HG03520 (cell line): ENCODE measurements around the gene ARNT2.

ENCODE experiments used
- ATAC-seq: cut with Tn5 transposase; IDR thresholded peaks from one replicate; pipeline ENCODE4 v1.9.1; 2021; ENCODE audit warnings: mild to moderate bottlenecking, moderate library complexity; ENCODE audit not compliant: unreplicated experiment

ARNT2 gene

GRCh38 chr15:80405970-80406369 is 1.8 kb downstream of the ARNT2 start:
- ATAC-seq, result no peak

- ATAC-seq, result no peak
Observed at GRCh38 chr15:80411788-80412288, 7.7 kb downstream of the ARNT2 start.

GRCh38 chr15:80414546-80415357 is 10.6 kb downstream of the ARNT2 start:
- no peak for ATAC-seq

GRCh38 chr15:80415358-80415670 is 11.1 kb downstream of the ARNT2 start:
- no peak for ATAC-seq

GRCh38 chr15:80416702-80417101 is 12.5 kb downstream of the ARNT2 start:
- ATAC-seq, result no peak

- ATAC-seq, result no peak
Observed at GRCh38 chr15:80418892-80419537, 14.8 kb downstream of the ARNT2 start.

GRCh38 chr15:80419546-80419945 is 15.4 kb downstream of the ARNT2 start:
- no peak for ATAC-seq

- no peak for ATAC-seq
Observed at GRCh38 chr15:80420658-80421057, 16.5 kb downstream of the ARNT2 start.

GRCh38 chr15:80423215-80423614 is 19.0 kb downstream of the ARNT2 start:
- no peak for ATAC-seq

GRCh38 chr15:80424381-80424780 is 20.2 kb downstream of the ARNT2 start:
- no peak for ATAC-seq

GRCh38 chr15:80426316-80426715 is 22.1 kb downstream of the ARNT2 start:
- no peak for ATAC-seq

- ATAC-seq, result no peak
Observed at GRCh38 chr15:80429964-80430363, 25.8 kb downstream of the ARNT2 start.

GRCh38 chr15:80431635-80432344 is 27.6 kb downstream of the ARNT2 start:
- ATAC-seq, result no peak

GRCh38 chr15:80432345-80432702 is 28.1 kb downstream of the ARNT2 start:
- ATAC-seq, result no peak

GRCh38 chr15:80433836-80434235 is 29.7 kb downstream of the ARNT2 start:
- no peak for ATAC-seq

- no peak for ATAC-seq
Observed at GRCh38 chr15:80434926-80435720, 30.9 kb downstream of the ARNT2 start.

- no peak for ATAC-seq
Observed at GRCh38 chr15:80436511-80437307, 32.5 kb downstream of the ARNT2 start.

GRCh38 chr15:80437334-80437891 is 33.2 kb downstream of the ARNT2 start:
- ATAC-seq, result no peak

- ATAC-seq, result no peak
Observed at GRCh38 chr15:80439140-80439539, 35.0 kb downstream of the ARNT2 start.

GRCh38 chr15:80440024-80440423 is 35.8 kb downstream of the ARNT2 start:
- ATAC-seq, result no peak
